ENCODE data around the gene TMEM86A. TPM values are rescaled to one million over a fixed set of nuclear protein-coding genes. Genes with fewer than 3 reads are reported as not detected.

TMEM86A gene, protein sequence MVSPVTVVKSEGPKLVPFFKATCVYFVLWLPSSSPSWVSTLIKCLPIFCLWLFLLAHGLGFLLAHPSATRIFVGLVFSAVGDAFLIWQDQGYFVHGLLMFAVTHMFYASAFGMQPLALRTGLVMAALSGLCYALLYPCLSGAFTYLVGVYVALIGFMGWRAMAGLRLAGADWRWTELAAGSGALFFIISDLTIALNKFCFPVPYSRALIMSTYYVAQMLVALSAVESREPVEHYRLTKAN
- total RNA-seq (2022; extraction: Qiagen RNA extraction), result 0.22 to 0.45 TPM (median 0.28 TPM) in 5 replicates

DNA sequence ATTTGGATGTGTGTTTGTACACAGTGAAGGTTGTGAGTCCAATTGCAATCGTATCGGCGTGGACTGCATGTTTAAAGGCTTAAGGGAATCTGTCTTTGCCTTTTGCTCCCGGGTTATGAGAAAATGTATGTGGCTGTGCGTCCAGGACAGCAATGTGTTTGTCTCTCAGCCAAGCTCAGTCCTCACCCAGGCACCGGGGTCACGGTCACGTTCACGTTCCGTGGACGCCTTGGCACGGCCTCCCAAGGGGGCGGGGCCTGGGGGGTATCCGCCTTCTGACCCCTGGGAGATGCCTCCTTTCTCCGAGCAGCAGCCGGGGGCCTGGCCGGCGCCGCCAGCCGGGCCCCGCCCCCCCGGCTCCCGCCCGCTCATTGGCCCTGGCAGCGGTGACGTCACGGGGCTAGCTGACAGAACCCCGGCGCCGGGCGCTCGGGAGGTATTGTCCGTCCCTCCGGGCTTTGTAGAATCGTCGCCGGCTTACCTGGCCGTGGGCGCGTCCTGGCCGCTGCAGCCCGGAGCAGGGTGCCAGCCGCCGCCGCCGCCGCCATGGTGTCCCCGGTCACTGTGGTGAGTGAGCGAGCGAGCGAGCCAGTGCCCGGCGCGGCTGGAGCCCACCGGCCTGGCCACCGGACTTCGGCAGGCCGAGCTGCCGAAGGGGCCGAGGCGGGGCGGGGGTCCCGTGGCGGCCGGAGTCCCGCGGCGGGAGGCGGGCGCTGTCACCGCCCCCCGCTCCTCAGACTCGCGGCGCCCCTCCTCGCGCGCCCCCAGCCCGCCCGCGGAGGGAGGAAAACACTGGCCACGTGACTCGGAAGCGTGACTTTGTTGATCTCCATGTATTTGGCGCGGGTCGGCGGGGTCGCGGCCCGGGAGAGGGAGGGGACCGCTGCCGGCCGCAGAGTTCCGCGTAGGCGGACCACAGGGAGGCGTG is at the start of gene TMEM86A:
Gene TMEM86A (plus strand): TSS at position 439 of the 928 bp plus-strand sequence. CDS start 108 bp downstream, at position 547.

DNA sequence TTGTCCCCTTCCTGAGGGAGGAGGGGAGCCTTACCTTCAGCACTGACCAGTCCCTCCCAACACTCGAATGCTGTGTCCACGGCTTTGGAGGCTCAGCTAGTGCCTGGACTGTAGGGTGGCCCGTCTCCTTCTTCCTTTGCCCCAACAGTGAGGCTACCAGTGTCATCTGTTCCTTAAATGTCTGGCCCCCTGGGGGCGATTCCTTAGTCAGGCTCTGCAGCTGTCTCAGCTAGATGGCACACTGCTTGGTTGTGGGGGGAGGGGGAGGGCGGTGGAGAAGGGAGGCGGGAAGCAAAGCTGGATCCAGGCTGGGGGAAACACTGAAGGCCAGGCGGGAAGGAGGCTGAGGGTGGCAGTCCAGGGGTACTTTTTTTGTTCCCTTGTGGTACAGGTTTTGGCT is 27.5 kb downstream of the TMEM86A start, which contains the start of gene IGSF22:
Gene IGSF22 (minus strand): TSS at position 149 of the 400 bp plus-strand sequence. CDS start 1,952 bp downstream, outside the sequence.

Other genes starting within 250 kb of the TMEM86A start
- gene LDHAL6A, start 242.9 kb upstream of the TMEM86A start, total RNA-seq (2022; extraction: Qiagen RNA extraction), result not detected in 5 replicates
- 90.9 to 107 TPM (median 98.1 TPM) in 5 replicates for gene TSG101, start 171.8 kb upstream of the TMEM86A start, total RNA-seq (2022; extraction: Qiagen RNA extraction)
- gene UEVLD, start 110.0 kb upstream of the TMEM86A start, total RNA-seq (2022; extraction: Qiagen RNA extraction), result 17.3 to 27.0 TPM (median 20.4 TPM) in 5 replicates
- gene MISFA, start 99.0 kb upstream of the TMEM86A start, total RNA-seq (2022; extraction: Qiagen RNA extraction), result 2.0 to 2.9 TPM (median 2.3 TPM) in 5 replicates
- gene SPTY2D1, start 64.4 kb upstream of the TMEM86A start, total RNA-seq (2022; extraction: Qiagen RNA extraction), result 15.0 to 22.9 TPM (median 17.1 TPM) in 5 replicates
- gene IGSF22, start 27.4 kb downstream of the TMEM86A start, total RNA-seq (2022; extraction: Qiagen RNA extraction), result 0.02 TPM in 1 of 5 replicates, not detected in the others
- 0.02 TPM in 1 of 5 replicates, not detected in the others for gene PTPN5, start 93.0 kb downstream of the TMEM86A start, total RNA-seq (2022; extraction: Qiagen RNA extraction)
- not detected in 5 replicates for gene MRGPRX1, start 240.6 kb downstream of the TMEM86A start, total RNA-seq (2022; extraction: Qiagen RNA extraction)